GM19193 (cell line): Measurements from ENCODE around the gene TMCC3.

Experiments
- POLR2A ChIP-seq: IDR thresholded peaks from 4 replicates; pipeline ENCODE4 v1.6.1; 2011; ENCODE audit not compliant: insufficient read depth, insufficient read length; ENCODE audit errors: extremely low read depth

Gene TMCC3

DNA sequence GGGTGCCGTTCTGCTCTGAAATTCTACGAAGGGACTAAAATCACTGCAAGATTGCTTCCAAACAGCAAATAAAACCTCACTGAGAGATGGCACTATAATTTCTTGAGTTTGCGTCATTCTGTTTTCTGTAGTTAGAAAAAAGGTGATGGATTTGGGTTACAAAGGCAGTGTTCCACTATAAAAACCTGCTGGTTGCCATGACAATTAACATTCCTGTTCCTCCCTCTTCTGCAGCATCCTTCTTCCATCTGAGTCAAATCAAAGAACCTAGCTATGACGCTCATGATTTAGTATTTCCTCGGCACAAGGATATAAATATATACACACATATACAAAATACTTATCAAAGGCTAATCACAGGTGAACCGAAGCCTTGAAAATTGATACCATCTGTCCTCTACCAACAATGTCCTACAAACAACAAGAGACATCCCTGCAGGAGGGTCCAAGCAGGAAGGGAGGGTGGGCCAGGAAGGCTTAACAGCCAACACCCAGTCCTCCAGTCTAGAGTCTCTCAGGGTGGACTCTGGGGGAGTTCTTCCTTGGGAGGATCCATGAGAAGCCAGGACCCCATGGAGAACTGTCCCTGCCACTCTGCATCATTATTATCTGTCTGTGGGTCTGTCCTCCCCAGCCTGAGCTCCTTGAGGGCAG, 21.4 kb downstream of the TMCC3 start:
- TF ChIP-seq POLR2A: no peak

DNA sequence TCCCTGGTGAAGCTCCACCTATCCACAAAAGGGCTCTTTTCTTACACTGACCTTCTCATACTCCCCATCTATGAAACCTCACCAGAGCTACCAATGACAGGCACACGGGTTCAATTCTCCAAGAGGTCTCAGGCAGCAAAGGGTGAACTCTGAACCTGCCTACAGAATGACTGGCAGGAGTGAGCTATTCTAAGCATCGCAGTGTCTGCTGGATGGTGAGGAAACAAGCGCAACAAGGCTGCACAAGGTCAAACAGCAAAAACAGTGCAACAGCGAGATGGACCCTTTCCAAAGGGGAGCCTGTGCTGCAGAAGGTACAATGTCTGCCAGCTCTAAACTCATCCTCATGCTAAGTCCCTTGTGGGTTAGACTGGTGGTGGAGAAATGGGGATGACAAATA, 22.0 kb downstream of the TMCC3 start:
- TF ChIP-seq POLR2A: no peak

DNA sequence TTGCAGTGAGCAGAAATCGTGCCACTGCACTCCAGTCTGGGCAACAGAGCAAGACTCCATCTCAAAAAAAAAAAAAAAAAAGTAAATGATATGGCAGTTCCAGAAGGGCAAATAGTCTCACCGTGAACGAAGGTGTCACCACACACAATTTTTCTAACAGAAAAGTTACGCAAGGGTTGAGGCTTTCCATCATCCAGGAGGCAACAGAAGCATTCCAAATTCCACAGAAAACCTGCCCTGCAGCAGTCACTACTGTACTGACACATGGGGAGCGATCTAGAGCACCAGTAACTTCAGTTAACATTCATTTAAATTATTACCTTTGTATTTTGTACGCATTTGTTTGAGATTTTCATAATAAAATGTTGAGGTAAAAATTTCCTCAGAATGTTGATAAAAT, 24.8 kb downstream of the TMCC3 start:
- TF ChIP-seq POLR2A: no peak

DNA sequence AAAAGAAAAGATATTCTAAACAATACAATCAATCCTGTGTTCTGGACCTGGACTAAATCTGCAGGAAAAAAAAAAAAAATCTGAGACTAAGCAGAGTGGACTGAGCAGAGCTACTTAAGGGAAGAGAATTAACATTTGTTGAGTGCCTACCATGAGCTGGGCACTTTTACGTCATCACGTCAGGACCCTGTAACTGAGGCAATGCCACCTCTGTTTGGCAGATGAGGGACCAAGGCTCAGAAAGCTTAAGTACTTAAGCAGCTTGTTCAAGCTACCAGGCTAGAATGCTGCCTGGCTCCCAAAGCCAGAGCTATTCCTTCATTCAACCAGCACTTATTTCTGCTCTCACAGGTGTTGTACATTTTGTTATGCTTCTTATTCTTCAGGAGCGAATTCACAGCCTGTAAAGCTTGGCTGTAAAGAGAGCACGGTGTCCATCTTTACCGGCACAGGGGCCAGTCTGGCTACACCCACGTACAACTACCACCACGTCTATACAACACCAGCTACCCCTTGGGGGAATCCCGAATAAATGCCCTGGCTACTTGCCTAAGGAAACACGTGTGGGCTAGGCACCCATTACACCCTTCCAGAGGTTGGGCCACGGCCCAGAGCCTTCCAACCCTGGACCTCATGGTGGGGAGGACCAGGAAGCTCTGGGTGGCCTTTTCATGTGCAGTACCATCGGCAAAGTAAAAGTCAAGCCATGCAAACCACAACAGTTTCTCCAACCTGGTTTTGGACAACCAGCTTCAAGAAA, 27.0 kb downstream of the TMCC3 start:
- TF ChIP-seq POLR2A: no peak

DNA sequence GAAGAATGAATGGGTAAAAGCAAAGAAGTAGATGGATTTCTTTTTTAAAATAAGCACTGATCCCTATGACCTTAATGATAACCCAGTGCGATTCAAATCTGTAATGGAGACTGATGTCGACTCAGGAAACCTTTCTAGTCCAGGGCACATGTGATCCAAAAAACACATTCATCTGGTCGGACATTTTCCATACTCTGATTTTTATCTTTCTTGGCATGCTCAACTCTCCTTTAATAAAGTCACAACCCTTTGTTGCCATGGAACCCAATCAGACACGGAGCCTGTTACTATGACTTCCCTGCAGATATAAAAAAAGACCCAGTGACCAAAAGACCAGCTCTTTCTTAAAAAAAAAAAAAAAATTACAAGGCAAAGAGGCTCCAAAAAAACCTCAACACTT, 27.9 kb downstream of the TMCC3 start:
- no peak for TF ChIP-seq POLR2A

DNA sequence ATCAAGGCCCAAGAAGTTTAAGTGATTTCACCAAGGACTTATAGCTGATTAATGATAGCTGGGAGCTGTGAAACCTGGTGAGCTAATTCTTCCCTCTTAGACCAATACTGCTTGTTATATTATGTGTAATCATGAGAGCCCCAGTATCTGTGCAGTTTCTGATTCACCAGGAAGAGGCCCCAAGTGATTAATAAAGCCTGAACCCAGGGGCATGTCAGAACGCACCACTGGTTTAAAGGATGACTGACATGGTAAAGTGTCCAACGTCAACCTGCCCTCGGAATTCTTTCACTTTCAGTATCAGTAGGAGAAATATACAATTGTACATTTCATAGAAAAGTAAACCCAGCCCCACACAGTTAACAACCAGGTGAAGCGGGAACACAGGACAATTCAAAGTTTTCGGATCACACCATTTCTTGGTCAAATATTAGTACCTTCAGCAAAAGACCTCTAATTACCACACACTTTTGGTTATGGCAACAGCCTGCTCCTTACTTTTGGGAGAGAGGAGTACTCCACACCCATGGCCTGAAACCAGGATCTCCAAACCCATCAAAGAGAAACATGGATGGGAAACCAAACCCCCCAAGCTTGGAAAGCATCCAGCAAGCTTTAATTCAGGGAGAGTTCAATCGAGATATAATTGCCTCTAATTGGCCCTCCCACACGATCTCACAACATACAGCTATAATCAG, 28.5 kb downstream of the TMCC3 start:
- TF ChIP-seq POLR2A: no peak

DNA sequence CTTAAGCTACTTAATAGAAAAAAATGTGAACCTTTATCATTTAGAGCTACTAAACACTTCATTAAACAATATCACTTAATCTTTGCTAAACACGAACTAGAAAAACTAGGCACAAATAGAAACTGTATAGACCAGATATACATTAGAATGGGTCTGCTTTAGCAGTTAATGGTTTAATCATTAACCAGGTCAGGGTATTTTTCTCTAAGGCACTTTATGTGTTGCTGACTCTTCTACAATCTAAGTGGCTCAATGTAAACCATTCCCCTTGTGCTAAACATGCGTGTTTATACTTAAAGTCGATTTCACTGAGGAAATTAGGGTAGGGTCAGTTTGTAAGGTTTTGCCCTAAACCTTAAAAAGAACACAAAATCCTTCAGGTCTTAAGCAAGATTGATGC, 29.7 kb downstream of the TMCC3 start:
- TF ChIP-seq POLR2A: no peak

DNA sequence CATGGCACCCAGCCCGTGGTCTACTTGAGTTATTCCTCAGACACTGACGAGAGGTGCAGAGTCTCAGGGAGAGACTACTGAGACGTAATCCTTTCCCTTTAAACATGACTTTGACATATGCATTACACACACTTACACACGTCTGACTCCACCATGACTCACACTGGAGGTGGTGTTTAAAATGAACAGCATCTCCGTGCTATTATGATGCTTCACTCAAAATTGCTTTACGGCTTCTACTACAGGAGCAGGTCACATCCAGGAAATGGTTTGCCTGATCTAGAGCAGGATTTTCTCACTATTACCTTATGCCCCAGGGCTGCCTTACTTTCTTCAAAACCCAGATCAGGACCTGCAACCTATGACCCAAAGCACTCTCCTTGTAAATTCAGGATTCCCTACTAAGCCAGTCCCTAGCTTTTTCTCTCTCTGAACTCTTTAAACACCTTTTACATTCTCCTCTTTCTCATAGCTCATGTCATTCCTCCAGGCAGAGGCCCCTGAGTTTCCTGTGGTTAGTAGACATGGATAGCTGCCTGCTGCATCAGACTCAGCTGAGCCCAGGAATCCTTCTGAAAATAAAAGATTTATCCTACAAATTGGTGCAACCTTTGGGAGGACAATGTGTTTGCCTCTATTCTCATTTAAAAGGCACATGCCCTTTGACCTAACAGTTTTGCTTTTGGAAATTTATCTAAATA, 31.2 kb downstream of the TMCC3 start:
- no peak for TF ChIP-seq POLR2A

DNA sequence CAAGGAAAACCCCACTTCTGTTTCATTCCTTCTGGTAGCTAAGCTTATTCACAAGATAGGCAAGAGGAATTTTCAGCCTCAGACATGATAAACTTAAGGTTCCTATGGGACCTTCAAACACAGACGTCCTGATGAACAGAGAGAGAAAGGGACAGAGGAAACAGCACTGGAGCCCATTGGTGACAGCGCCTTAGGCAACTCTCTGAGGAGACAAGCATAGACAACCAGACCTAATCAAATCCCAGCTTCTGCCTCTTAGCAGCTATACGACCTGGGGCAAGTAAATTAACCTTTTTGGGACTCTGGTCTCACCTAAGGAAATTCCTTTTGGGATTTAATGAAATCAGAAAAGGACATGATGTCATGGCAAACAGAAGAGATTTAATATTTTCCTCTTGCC, 33.3 kb downstream of the TMCC3 start:
- TF ChIP-seq POLR2A: no peak

DNA sequence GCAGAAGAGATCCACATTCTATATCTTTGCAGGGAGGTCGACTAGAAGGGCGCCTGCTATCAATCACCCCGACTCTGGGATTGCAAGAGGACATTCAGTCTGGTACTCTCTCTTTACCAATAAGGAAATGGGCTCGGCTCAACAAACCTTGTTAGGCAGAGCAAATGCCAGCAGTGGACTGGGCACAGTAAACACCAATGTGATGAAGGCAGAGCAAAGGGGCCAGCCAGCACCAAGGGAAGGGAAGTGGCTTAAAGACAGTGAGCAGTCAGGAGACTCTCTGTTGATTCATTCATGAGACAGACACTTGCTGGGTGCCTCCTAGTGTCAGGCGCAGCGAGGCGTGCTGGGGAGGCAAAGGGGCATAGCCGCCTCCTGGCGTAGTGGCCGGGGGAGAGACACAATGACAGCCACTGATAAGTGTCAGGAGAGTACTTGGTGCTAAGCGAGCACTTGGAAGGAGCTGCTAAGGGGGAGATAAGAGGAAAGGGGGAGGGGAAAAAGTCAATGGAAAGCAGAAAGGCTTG, 34.1 kb downstream of the TMCC3 start:
- no peak for TF ChIP-seq POLR2A

DNA sequence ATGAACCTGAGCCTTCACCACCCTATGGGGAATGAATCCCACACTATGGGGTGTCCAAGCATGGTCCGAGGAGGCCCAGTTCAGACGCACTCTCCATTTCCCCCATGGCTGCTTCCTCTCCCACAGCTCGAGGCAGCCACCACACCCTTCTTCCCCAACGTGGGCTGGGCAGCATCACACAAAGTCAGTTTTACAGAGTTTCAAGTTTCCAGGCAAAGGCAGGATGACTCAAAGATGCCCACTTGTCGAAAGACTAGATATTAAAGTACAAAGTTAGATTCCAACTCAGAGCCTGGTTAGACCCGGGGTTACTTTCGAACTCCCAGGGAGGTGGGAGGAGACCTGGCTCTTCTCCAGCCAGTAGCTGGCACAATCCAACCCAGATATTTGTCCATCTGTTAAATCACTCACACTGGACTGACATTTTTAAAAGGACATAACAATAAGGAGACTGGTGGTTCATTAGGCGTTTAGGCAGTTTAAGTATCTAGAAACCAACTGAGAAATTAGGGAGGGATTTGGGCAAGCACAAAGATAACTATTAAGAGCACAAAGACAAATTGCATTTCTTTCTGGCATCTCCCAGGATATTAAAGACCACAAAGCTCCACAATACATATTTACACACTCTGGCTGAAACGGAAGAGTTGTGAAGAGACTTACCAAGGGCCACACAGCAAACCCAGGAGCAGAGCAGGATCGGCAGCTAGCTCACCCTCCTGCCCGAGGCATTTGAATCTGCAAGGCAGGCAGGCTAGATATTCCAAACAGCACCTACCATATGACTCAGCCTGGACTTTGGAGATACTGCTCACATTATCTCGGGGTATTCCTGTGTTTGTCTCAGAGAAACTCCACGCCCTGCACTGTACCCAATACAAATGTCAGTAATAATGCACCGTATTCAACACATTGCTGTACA, 34.8 kb downstream of the TMCC3 start:
- no peak for TF ChIP-seq POLR2A

DNA sequence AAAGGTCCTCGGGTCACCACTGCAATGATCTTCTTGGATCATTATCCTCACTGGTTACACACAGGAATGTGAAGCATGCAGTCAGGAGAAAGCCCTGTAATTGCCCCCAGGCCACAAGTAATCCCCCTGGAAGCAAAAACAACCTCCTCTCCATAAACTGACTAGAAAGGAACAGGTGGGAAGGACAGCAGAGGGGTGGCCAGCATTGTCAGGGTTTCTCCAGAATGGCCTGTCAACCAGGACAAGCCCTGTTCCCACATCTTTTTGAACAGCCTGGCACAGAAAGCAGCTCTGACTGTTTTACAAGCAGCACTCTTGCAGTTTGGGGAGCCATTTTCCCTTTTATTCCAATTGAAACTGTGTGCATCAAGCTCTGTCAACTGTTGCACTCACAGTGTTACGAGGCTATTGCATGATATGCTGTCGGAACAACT, 36.1 kb downstream of the TMCC3 start:
- no peak for TF ChIP-seq POLR2A

DNA sequence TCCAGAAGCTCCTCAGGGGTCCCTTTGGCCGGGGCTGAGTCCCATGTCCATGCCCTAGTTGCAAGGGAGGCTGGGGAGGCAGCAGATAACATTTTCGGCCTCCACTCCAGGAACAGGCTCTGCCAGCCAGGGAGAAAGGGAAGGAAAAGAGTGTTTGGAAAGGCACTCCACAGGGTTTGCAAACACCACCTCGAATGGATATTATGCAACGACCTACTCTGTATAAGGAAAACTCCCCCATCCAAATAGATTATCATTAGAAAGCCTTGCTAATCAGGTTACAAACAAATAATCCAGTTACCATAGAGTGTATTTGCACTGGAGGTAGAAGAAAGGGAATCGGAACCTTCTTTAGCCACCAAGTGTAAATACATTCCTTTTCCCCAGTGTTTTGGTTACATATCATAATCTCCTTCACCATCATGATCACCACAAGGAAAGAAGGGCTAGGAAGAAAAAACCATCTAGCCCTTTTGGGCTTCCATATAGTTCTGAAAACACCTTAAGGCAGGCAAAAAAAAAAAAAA, 40.4 kb downstream of the TMCC3 start:
- TF ChIP-seq POLR2A: no peak

DNA sequence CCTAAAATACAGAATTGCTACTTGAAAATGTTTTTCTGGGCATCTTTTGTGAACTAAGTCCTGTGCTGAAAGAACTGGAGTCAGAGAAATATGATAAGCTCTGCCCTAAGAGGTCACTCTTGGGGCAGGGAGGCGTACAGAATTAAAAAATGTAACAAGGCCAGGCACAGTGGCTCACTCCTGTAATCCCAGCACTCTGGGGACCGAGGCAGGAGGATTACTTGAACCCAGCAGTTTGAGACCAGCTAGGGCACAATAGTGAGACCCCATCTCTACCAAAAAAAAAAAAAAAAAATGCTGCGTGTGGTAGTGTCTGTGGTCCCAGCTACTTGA, 46.0 kb downstream of the TMCC3 start:
- no peak for TF ChIP-seq POLR2A
